Endothelial cell of umbilical vein (primary cell): ENCODE measurements around the gene KBTBD13. TPM values are rescaled to one million over a fixed set of nuclear protein-coding genes. Genes with fewer than 3 reads are reported as not detected.

Source experiments
- BruUV-seq: library from RNA; stranded (reverse); fragments of 400-500 nt; replicated peaks from 2 replicates; lab custom pipeline; 2021; lab: Mats Ljungman, UMichigan
- CTCF ChIA-PET: fragments of 300-600, 350-600 bp; sonication (Branson Sonifier 250); formaldehyde crosslinking; loops from one replicate; lab custom pipeline; 2021; ENCODE audit warnings: antibody characterized with exemption, inconsistent platforms; lab: Charles Lee
- POLR2A ChIA-PET: fragments of 300-600, 350-600 bp; sonication (Branson Sonifier 250); formaldehyde crosslinking; loops from one replicate; lab custom pipeline; 2021; ENCODE audit warnings: antibody characterized with exemption, inconsistent platforms; lab: Charles Lee
- DNase-seq: peaks from one replicate; pipeline ENCODE4 v3.0.0-alpha.2; 2011; ENCODE audit warnings: low read depth, low spot score
- FAIRE-seq: peaks from 2 replicates; lab custom pipeline; 2011; peaks lifted over from hg19 to GRCh38; lab: Jason Lieb, UNC
- H2AFZ ChIP-seq: 2 replicates; pipeline ENCODE4 v1.6.0; 2012; ENCODE audit warnings: low read depth, low read length, control low read depth, inconsistent platforms
- H3K27ac ChIP-seq: 2 replicates; pipeline ENCODE4 v1.5.1; 2011; ENCODE audit warnings: low read depth, mild to moderate bottlenecking, control low read depth, low read length, moderate library complexity; ENCODE audit not compliant: insufficient read depth
- H3K27me3 ChIP-seq, 2 experiments: 2 replicates each; pipeline versions ENCODE4 v1.6.0 to v1.6.1; 2011; ENCODE audit warnings: low read length in 2 of 2, mixed read lengths in 1 of 2; ENCODE audit not compliant: control insufficient read depth in 2 of 2, insufficient read depth in 2 of 2
- H3K36me3 ChIP-seq, 2 experiments: 2 replicates in 1 of 2; 3 replicates in 1 of 2; pipeline ENCODE4 v1.5.1; 2011; ENCODE audit warnings: low read length in 2 of 2, mild to moderate bottlenecking in 1 of 2, moderate library complexity in 1 of 2; ENCODE audit not compliant: control insufficient read depth in 2 of 2, insufficient read depth in 2 of 2; ENCODE audit errors: extremely low read depth in 1 of 2
- H3K4me1 ChIP-seq: 3 replicates; pipeline ENCODE4 v1.5.1; 2011; ENCODE audit warnings: mild to moderate bottlenecking, low read length; ENCODE audit not compliant: control insufficient read depth, insufficient read depth; ENCODE audit errors: extremely low read depth
- H3K4me2 ChIP-seq: 2 replicates; pipeline ENCODE4 v1.6.1; 2011; ENCODE audit warnings: low read length, control low read depth, mixed read lengths; ENCODE audit not compliant: insufficient read depth
- H3K4me3 ChIP-seq, 3 experiments: fragments of 200-600 bp in 1 of 3; sonication (generic), shearing (Covaris generic) in 1 of 3; replicated peaks in 1 of 3; 2 replicates each; pipeline ENCODE4 v1.5.1; 2011 to 2016; ENCODE audit warnings: control low read depth in 3 of 3, low read length in 3 of 3, mild to moderate bottlenecking in 2 of 3, inconsistent platforms in 1 of 3, low read depth in 1 of 3, moderate library complexity in 1 of 3; ENCODE audit not compliant: insufficient read depth in 1 of 3
- H3K79me2 ChIP-seq: 2 replicates; pipeline ENCODE4 v1.6.0; 2012; ENCODE audit warnings: low read length, inconsistent platforms; ENCODE audit not compliant: control insufficient read depth, insufficient read depth
- H3K9ac ChIP-seq: replicated peaks from 2 replicates; pipeline ENCODE3; 2011; ENCODE audit warnings: low read length, control low read depth; ENCODE audit not compliant: insufficient read depth; ENCODE audit errors: extremely low read depth
- H3K9me1 ChIP-seq: replicated peaks from 3 replicates; pipeline ENCODE4 v1.6.0; 2011; ENCODE audit warnings: mild to moderate bottlenecking, low read length; ENCODE audit not compliant: control insufficient read depth, insufficient read depth; ENCODE audit errors: extremely low read depth
- H3K9me3 ChIP-seq: replicated peaks from 2 replicates; pipeline ENCODE4 v1.5.1; 2012; ENCODE audit warnings: low read length, inconsistent platforms; ENCODE audit not compliant: control insufficient read depth, insufficient read depth
- H4K20me1 ChIP-seq: replicated peaks from 2 replicates; pipeline ENCODE3; 2011; ENCODE audit warnings: mild to moderate bottlenecking, low read length; ENCODE audit not compliant: control insufficient read depth, insufficient read depth; ENCODE audit errors: extremely low read depth
- CTCF ChIP-seq, 2 donors: IDR thresholded peaks; 1 replicate in 1 of 2; 2 replicates in 1 of 2; pipeline ENCODE4 v1.5.1; 2011; ENCODE audit warnings: low read length in 2 of 2, mild to moderate bottlenecking in 2 of 2, moderate library complexity in 2 of 2, control low read depth in 1 of 2, inconsistent platforms in 1 of 2, low read depth in 1 of 2; ENCODE audit not compliant: insufficient read depth in 1 of 2; ENCODE audit errors: extremely low read depth in 1 of 2
- EZH2 ChIP-seq: IDR thresholded peaks from 2 replicates; pipeline ENCODE4 v1.6.1; 2012; ENCODE audit warnings: borderline replicate concordance, low read depth, mild to moderate bottlenecking, moderate library complexity, low read length, inconsistent platforms; ENCODE audit not compliant: severe bottlenecking
- FOS ChIP-seq: IDR thresholded peaks from 2 replicates; pipeline ENCODE4 v1.6.1; 2011; ENCODE audit warnings: mild to moderate bottlenecking, low read length, moderate library complexity, borderline replicate concordance; ENCODE audit not compliant: insufficient read depth
- GATA2 ChIP-seq: IDR thresholded peaks from 2 replicates; pipeline ENCODE4 v1.7.0; 2011; ENCODE audit warnings: low read depth, mild to moderate bottlenecking, moderate library complexity, mixed read lengths, low read length; ENCODE audit not compliant: insufficient read length, insufficient read depth
- JUN ChIP-seq: IDR thresholded peaks from 2 replicates; pipeline ENCODE4 v1.6.1; 2011; ENCODE audit warnings: borderline replicate concordance, low read depth; ENCODE audit not compliant: insufficient read length, insufficient read depth
- MYC ChIP-seq: IDR thresholded peaks from one replicate; pipeline ENCODE4 v1.6.1; 2011; ENCODE audit warnings: mild to moderate bottlenecking, low read depth, low read length
- POLR2A ChIP-seq: IDR thresholded peaks from 2 replicates; pipeline ENCODE4 v1.6.1; 2012; ENCODE audit warnings: low read depth, mild to moderate bottlenecking, control low read depth, low read length
- POLR2AphosphoS5 ChIP-seq: IDR thresholded peaks from 2 replicates; pipeline ENCODE4 v1.6.1; 2012; ENCODE audit warnings: low read depth, mild to moderate bottlenecking, control low read depth, low read length, moderate library complexity; ENCODE audit not compliant: insufficient read depth
- dilution Hi-C: fragments of 300-500 bp; cut with MboI; formaldehyde crosslinking; loops from one replicate; pipeline ENCODE4 v1.15.0; 2019; ENCODE audit warnings: low sequenced_read_pairs; ENCODE audit not compliant: extremely low pct_ligation_motif_present
- intact Hi-C: fragments of 100-400 bp; cut with micrococcal nuclease; formaldehyde crosslinking; loops from one replicate; pipeline ENCODE4 v1.10.0; 2022
- polyA plus RNA-seq, 4 experiments: library from polyadenylated mRNA; depleted of rRNA in 3 of 4; stranded (reverse) in 3 of 4; unstranded in 1 of 4; fragments of >200 nt; gene quantifications; 2 replicates each; pipeline versions ENCODE4 v1.2.1 to v1.2.3, GENCODE V29; 2011 to 2012; ENCODE audit warnings: missing spikeins in 1 of 4
- total RNA-seq: library from RNA; stranded (reverse); gene quantifications from 2 replicates; pipeline ENCODE4 v1.2.3, GENCODE V29; 2021
- TF ChIP-seq, protein P1 (sequence below): IDR thresholded peaks from 2 replicates; pipeline ENCODE4 v1.6.1; 2011; ENCODE audit not compliant: insufficient read depth, insufficient read length

The KBTBD13 gene
- total and polyA plus RNA-seq, 2 donors (not counting 3 experiments of a cell fraction or from before 2014, with no cell fraction given): not detected

- ChIA-PET CTCF (interaction anchor here (0.8 to 1.4 kb wide), 4 partner anchors 24 to 211 kb away, joined by 3 to 6 read pairs (median 4); no protein-coding TSS in a partner anchor), POLR2A (no interaction called here)
- H3K27me3 ChIP-seq: peaks cover 0 to 3% of the 10 kb centered on the region in 2 experiments
- H3K9me1 ChIP-seq: no peaks in the 10 kb centered on the region
- no peaks in the 10 kb centered on the region for H3K9me3 ChIP-seq
- BruUV-seq: no TSS peak
- no peaks in the 10 kb centered on the region for H4K20me1 ChIP-seq
- no peak overlapping the region for H3K9ac ChIP-seq
- H3K79me2 ChIP-seq: no peaks in the 10 kb centered on the region
- H3K4me3 ChIP-seq: no peak overlapping the region
- no peak overlapping the region for H3K4me2 ChIP-seq
- H3K4me1 ChIP-seq: no peaks in the 10 kb centered on the region
- DNase-seq (no peak), FAIRE-seq (no peak)
- TF ChIP-seq, protein P1, sequence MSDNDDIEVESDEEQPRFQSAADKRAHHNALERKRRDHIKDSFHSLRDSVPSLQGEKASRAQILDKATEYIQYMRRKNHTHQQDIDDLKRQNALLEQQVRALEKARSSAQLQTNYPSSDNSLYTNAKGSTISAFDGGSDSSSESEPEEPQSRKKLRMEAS: no peak
- TF ChIP-seq POLR2A (no peak), JUN (no peak), MYC (no peak)
- H2AFZ ChIP-seq: no peak overlapping the region
- dilution Hi-C loops (no loop called here), intact Hi-C loops (no loop called here)
- H3K36me3 ChIP-seq: no peaks in the 10 kb centered on the region
- H3K27ac ChIP-seq: no peak overlapping the region
Measured at GRCh38 chr15:65059369-65059750, 17.2 kb upstream of the KBTBD13 start.

- Histone ChIP-seq H3K79me2 (no peaks in the 10 kb centered on the region), H3K9me1 (no peaks in the 10 kb centered on the region), H3K9ac (no peak overlapping the region), H3K4me1 (no peaks in the 10 kb centered on the region), H2AFZ (no peak overlapping the region), H3K4me2 (no peak overlapping the region), H3K27ac (no peak overlapping the region), H3K4me3 (no peak overlapping the region), H3K36me3 (no peaks in the 10 kb centered on the region), H3K27me3 (peaks cover under 1 to 5% of the 10 kb centered on the region in 2 experiments), H4K20me1 (no peaks in the 10 kb centered on the region), H3K9me3 (no peaks in the 10 kb centered on the region)
- CTCF ChIA-PET: interaction anchor here (0.9 to 4.5 kb wide), 5 partner anchors 8 to 210 kb away, joined by 3 to 29 read pairs (median 5); partner anchors contain the start of gene KBTBD13
- no peak for FAIRE-seq
- dilution Hi-C loops (no loop called here), intact Hi-C loops (no loop called here)
- TF ChIP-seq GATA2: no peak
- TF ChIP-seq POLR2A: no peak
- TF ChIP-seq MYC: no peak
- TF ChIP-seq, protein P1: no peak
- no peak for TF ChIP-seq FOS
- TF ChIP-seq EZH2: no peak
- TF ChIP-seq POLR2AphosphoS5: no peak
- no peak for TF ChIP-seq JUN
- no peak for TF ChIP-seq CTCF (IDR thresholded peaks at IDR 0.05; ENCODE audit: extremely low read depth in 1 of 2, insufficient read depth in 1 of 2, low read depth in 1 of 2, low read length in 2 of 2)
- POLR2A ChIA-PET: no interaction called here
- DNase-seq: no peak
- no TSS peak for BruUV-seq
Measured at GRCh38 chr15:65059931-65060596, 16.5 kb upstream of the KBTBD13 start.
